ENCODE results near the gene PHF20. TPM values are rescaled to one million over a fixed set of nuclear protein-coding genes. Genes with fewer than 3 reads are reported as not detected.

Gene PHF20
- total RNA-seq, 1 donor from 2014 or later, result 101 TPM

DNA sequence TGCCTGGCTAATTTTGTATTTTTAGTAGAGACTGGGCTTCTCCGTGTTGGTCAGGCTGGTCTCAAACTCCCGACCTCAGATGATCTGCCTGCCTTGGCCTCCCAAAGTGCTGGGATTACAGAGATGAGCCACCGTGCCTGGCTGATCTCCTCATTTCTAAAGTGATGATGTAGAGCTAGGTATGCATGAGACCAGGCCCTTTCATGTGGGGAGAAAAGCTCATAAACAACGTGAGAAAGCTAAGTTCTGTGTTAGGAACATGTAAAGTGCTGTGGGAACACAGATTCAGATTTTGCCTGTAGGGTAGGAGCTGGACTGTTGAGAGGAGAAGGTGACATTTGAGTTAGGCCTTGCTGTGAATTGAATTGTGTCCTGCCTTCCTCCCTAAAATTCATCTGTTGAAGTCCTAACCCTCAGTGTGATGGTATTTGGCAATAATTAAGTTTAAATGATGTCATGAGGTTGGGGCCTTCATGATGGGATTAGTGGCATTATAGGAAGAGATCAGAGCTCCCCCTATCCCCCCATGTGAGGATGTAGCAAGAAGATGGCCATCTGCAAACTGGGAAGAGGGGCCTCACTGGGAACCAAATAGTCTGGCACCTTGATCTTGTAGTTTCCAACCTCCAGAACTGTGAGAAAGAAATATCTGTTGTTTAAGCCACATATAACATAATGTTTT lies 133.3 kb downstream of the PHF20 start:
- Mint-ChIP-seq H3K36me3 (ENCODE audit: low read depth, unreplicated experiment) (peaks cover 54% of the 10 kb centered on the region), H3K9me3 (ENCODE audit: unreplicated experiment) (no peaks in the 10 kb centered on the region), H3K27me3 (ENCODE audit: unreplicated experiment) (no peaks in the 10 kb centered on the region), H3K4me3 (ENCODE audit: unreplicated experiment) (peak overlapping the region; percentile 30), H3K4me1 (ENCODE audit: unreplicated experiment) (peaks cover 26% of the 10 kb centered on the region), H3K27ac (ENCODE audit: unreplicated experiment) (no peak overlapping the region)
- DNase-seq (ENCODE audit: low spot score), result no peak
- TF ChIP-seq, protein P1, sequence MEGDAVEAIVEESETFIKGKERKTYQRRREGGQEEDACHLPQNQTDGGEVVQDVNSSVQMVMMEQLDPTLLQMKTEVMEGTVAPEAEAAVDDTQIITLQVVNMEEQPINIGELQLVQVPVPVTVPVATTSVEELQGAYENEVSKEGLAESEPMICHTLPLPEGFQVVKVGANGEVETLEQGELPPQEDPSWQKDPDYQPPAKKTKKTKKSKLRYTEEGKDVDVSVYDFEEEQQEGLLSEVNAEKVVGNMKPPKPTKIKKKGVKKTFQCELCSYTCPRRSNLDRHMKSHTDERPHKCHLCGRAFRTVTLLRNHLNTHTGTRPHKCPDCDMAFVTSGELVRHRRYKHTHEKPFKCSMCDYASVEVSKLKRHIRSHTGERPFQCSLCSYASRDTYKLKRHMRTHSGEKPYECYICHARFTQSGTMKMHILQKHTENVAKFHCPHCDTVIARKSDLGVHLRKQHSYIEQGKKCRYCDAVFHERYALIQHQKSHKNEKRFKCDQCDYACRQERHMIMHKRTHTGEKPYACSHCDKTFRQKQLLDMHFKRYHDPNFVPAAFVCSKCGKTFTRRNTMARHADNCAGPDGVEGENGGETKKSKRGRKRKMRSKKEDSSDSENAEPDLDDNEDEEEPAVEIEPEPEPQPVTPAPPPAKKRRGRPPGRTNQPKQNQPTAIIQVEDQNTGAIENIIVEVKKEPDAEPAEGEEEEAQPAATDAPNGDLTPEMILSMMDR (IDR thresholded peaks at IDR 0.05; ENCODE audit: unreplicated experiment), result no peak

DNA sequence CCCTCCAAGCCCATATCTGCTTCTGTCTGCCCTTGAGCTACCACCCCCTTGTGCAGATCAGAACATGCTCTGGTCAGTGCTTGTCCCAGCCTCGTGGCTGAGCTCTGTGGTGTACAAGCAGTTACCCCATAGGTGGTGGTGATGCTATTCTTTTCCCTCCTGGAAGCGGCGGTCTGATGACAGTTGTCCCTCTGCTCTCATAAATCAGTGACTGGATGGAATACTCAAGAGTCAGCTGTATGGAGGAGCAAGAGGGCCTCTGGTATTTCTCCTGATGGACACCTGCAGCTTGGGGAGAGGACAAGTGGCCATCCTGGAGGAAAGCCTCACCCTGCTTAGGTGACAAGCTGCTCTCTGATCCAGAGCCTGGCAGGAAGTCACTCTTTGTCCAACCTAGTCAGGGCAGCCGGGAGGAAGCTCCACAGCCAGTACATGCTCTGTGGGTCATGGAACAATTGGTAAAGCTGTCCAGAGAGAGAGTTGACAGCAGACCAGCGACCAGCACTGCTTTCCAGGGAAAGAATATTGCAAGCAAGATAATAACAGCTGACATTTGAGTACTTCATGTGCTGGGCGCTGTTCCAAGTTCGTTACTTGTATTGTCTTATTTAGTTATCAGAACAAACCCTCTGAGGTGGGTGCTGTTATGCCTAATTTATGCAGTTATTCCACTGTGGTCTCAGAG lies 135.3 kb downstream of the PHF20 start:
- H3K4me1 Mint-ChIP-seq (ENCODE audit: unreplicated experiment), result peaks cover 26% of the 10 kb centered on the region
- H3K4me3 Mint-ChIP-seq (ENCODE audit: unreplicated experiment), result no peak overlapping the region
- H3K9me3 Mint-ChIP-seq (ENCODE audit: unreplicated experiment), result no peaks in the 10 kb centered on the region
- no peak overlapping the region for H3K27ac Mint-ChIP-seq (ENCODE audit: unreplicated experiment)
- H3K27me3 Mint-ChIP-seq (ENCODE audit: unreplicated experiment), result no peaks in the 10 kb centered on the region
- no peak for DNase-seq (ENCODE audit: low spot score)
- peaks cover 50% of the 10 kb centered on the region for H3K36me3 Mint-ChIP-seq (ENCODE audit: low read depth, unreplicated experiment)
- TF ChIP-seq, protein P1 (IDR thresholded peaks at IDR 0.05; ENCODE audit: unreplicated experiment), result no peak

DNA sequence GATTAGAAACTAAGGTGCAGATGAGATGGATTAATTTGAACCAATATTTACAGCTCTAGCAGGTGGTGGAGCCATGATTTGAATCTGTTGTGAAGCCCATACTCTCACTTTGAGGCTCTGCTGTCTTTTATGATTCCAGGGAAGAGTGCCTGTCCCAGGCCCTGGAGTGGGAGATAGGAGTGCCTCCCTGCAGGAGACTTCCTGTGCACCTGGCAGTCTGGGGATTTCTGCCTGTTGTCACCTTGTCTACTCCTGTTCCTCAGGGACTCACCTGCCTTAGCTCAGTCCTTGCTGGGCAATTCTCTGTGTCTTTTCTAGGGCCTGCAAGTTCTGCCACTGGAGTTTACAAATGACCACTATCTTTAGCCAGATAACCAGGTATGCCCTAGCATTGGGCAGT lies 136.2 kb downstream of the PHF20 start:
- no peaks in the 10 kb centered on the region for H3K27me3 Mint-ChIP-seq (ENCODE audit: unreplicated experiment)
- H3K4me3 Mint-ChIP-seq (ENCODE audit: unreplicated experiment), result no peak overlapping the region
- H3K9me3 Mint-ChIP-seq (ENCODE audit: unreplicated experiment), result no peaks in the 10 kb centered on the region
- H3K36me3 Mint-ChIP-seq (ENCODE audit: low read depth, unreplicated experiment), result peaks cover 45% of the 10 kb centered on the region
- DNase-seq (ENCODE audit: low spot score), result no peak
- TF ChIP-seq, protein P1 (IDR thresholded peaks at IDR 0.05; ENCODE audit: unreplicated experiment), result no peak
- no peak overlapping the region for H3K27ac Mint-ChIP-seq (ENCODE audit: unreplicated experiment)
- peaks cover 26% of the 10 kb centered on the region for H3K4me1 Mint-ChIP-seq (ENCODE audit: unreplicated experiment)

DNA sequence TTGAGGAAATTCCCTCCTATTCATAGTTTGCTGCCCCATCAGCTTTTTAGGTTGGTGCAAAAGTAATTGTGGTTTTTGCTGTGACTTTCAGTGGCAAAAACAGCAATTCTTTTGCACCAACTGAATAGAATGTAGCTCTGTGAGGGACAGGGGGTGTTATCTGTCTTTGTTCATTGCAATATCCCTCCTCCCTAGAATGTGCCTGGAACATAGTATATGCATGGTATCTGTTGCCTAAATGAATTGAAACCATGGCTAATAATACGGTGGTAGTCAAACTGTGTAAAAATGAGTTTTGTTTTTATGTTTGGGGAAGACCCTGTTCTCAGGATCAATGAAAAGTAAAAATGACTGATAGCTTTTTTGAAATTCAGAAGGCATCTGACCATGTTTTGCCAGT lies 137.4 kb downstream of the PHF20 start:
- no peaks in the 10 kb centered on the region for H3K9me3 Mint-ChIP-seq (ENCODE audit: unreplicated experiment)
- TF ChIP-seq, protein P1 (IDR thresholded peaks at IDR 0.05; ENCODE audit: unreplicated experiment), result no peak
- no peak overlapping the region for H3K27ac Mint-ChIP-seq (ENCODE audit: unreplicated experiment)
- DNase-seq (ENCODE audit: low spot score), result no peak
- H3K27me3 Mint-ChIP-seq (ENCODE audit: unreplicated experiment), result no peaks in the 10 kb centered on the region
- H3K4me1 Mint-ChIP-seq (ENCODE audit: unreplicated experiment), result peaks cover 26% of the 10 kb centered on the region
- H3K36me3 Mint-ChIP-seq (ENCODE audit: low read depth, unreplicated experiment), result peaks cover 43% of the 10 kb centered on the region
- no peak overlapping the region for H3K4me3 Mint-ChIP-seq (ENCODE audit: unreplicated experiment)

DNA sequence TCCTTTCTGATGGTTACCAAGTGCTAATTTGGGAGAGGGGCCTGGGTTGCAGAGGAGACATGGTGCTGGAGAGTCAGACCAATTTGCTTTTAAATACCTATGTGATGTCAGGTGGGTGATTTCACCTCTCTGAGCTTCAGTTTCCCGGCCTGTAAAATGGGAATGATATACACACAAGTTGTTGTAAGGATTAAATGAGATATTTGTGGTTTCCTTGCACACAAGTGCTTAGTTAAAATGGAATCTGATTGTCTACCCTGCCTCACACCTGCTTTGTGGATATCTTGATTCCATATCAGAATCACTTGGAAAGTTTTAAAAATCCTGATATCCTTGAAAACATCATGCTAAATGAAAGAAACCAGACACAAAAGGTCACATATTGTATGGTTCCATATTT lies 138.0 kb downstream of the PHF20 start:
- TF ChIP-seq, protein P1 (IDR thresholded peaks at IDR 0.05; ENCODE audit: unreplicated experiment), result no peak
- peaks cover 38% of the 10 kb centered on the region for H3K36me3 Mint-ChIP-seq (ENCODE audit: low read depth, unreplicated experiment)
- no peak overlapping the region for H3K4me3 Mint-ChIP-seq (ENCODE audit: unreplicated experiment)
- peaks cover 24% of the 10 kb centered on the region for H3K4me1 Mint-ChIP-seq (ENCODE audit: unreplicated experiment)
- H3K9me3 Mint-ChIP-seq (ENCODE audit: unreplicated experiment), result no peaks in the 10 kb centered on the region
- no peaks in the 10 kb centered on the region for H3K27me3 Mint-ChIP-seq (ENCODE audit: unreplicated experiment)
- H3K27ac Mint-ChIP-seq (ENCODE audit: unreplicated experiment), result no peak overlapping the region
- DNase-seq (ENCODE audit: low spot score), result no peak
